IMR-90 (cell line): ENCODE measurements around the gene NUCB1. TPM values are rescaled to one million over a fixed set of nuclear protein-coding genes. Genes with fewer than 3 reads are reported as not detected.

Experiments
- ATAC-seq: fragments of 200-7000 bp; cut with Tn5 transposase; 2 replicates; pipeline ENCODE4 v1.9.1; 2020; ENCODE audit warnings: low read depth, mild to moderate bottlenecking, moderate library complexity
- BruUV-seq: library from RNA; stranded (reverse); fragments of 400-500 nt; replicated peaks from 2 replicates; lab custom pipeline; 2021; lab: Mats Ljungman, UMichigan
- CTCF ChIA-PET: fragments of 300-600 bp; formaldehyde crosslinking; extraction: SDS; loops from one replicate; lab custom pipeline; 2021; ENCODE audit warnings: antibody characterized with exemption; lab: Yijun Ruan, JAX
- POLR2A ChIA-PET: fragments of 300-600 bp; sonication (Branson Sonifier 250); formaldehyde crosslinking; loops from one replicate; lab custom pipeline; 2022; ENCODE audit warnings: antibody characterized with exemption; ENCODE audit not compliant: unreplicated experiment; lab: Charles Lee
- DNase-seq: peaks from one replicate; pipeline ENCODE4 v3.0.0; 2013
- H2AFZ ChIP-seq: replicated peaks from 2 replicates; pipeline ENCODE3; 2013; ENCODE audit warnings: low read length, mild to moderate bottlenecking; ENCODE audit not compliant: poor library complexity
- H2AK5ac ChIP-seq: 2 replicates; pipeline ENCODE4 v1.6.1; 2013; ENCODE audit warnings: low read depth, low read length, inconsistent platforms
- H2AK9ac ChIP-seq: replicated peaks from 2 replicates; pipeline ENCODE3; 2013; ENCODE audit warnings: mild to moderate bottlenecking, low read depth, low read length, moderate library complexity; ENCODE audit not compliant: poor library complexity
- H2BK120ac ChIP-seq: 2 replicates; pipeline ENCODE4 v1.6.1; 2013; ENCODE audit warnings: low read depth, low read length, inconsistent platforms
- H2BK15ac ChIP-seq: 3 replicates; pipeline ENCODE4 v1.6.1; 2013; ENCODE audit warnings: low read depth, low read length, inconsistent platforms
- H2BK20ac ChIP-seq: 2 replicates; pipeline ENCODE4 v1.6.1; 2013; ENCODE audit warnings: low read depth, mild to moderate bottlenecking, inconsistent platforms, low read length, moderate library complexity
- H2BK5ac ChIP-seq: 2 replicates; pipeline ENCODE4 v1.6.1; 2013; ENCODE audit warnings: mild to moderate bottlenecking, low read depth, low read length, inconsistent platforms; ENCODE audit not compliant: poor library complexity, severe bottlenecking
- H3K14ac ChIP-seq: replicated peaks from 2 replicates; pipeline ENCODE4 v1.6.1; 2013; ENCODE audit warnings: low read depth, low read length, inconsistent platforms
- H3K18ac ChIP-seq: 2 replicates; pipeline ENCODE4 v1.6.1; 2013; ENCODE audit warnings: low read depth, low read length, control low read depth
- H3K23ac ChIP-seq: 2 replicates; pipeline ENCODE4 v1.6.1; 2013; ENCODE audit warnings: low read depth, low read length, inconsistent platforms
- H3K27ac ChIP-seq: 2 replicates; pipeline ENCODE4 v1.5.1; 2013; ENCODE audit warnings: mild to moderate bottlenecking, control low read depth, low read length; ENCODE audit not compliant: insufficient read depth
- H3K27me3 ChIP-seq: 2 replicates; pipeline ENCODE4 v1.6.1; 2013; ENCODE audit warnings: low read length; ENCODE audit not compliant: control insufficient read depth, insufficient read depth
- H3K36me3 ChIP-seq: 2 replicates; pipeline ENCODE4 v1.6.1; 2013; ENCODE audit warnings: low read length, mixed read lengths; ENCODE audit not compliant: control insufficient read depth, insufficient read depth
- H3K4ac ChIP-seq: 2 replicates; pipeline ENCODE4 v1.6.1; 2013; ENCODE audit warnings: low read depth, low read length, inconsistent platforms
- H3K4me1 ChIP-seq: 2 replicates; pipeline ENCODE4 v1.6.1; 2013; ENCODE audit warnings: low read length, mixed read lengths; ENCODE audit not compliant: control insufficient read depth, insufficient read depth
- H3K4me2 ChIP-seq: 2 replicates; pipeline ENCODE4 v1.6.1; 2013; ENCODE audit warnings: low read depth, mild to moderate bottlenecking, control low read depth, low read length, moderate library complexity
- H3K4me3 ChIP-seq: 2 replicates; pipeline ENCODE4 v1.5.1; 2013; ENCODE audit warnings: low read depth, mild to moderate bottlenecking, control low read depth, low read length, moderate library complexity; ENCODE audit not compliant: insufficient read depth
- H3K56ac ChIP-seq: 2 replicates; pipeline ENCODE4 v1.6.1; 2013; ENCODE audit warnings: low read length, inconsistent platforms; ENCODE audit not compliant: insufficient read depth; ENCODE audit errors: extremely low read depth
- H3K79me1 ChIP-seq, 2 experiments: 2 replicates each; pipeline ENCODE4 v1.6.1; 2013; ENCODE audit warnings: low read length in 2 of 2, inconsistent platforms in 1 of 2, low read depth in 1 of 2
- H3K9ac ChIP-seq: 2 replicates; pipeline ENCODE4 v1.6.1; 2013; ENCODE audit warnings: low read depth, low read length, control low read depth
- H3K9me1 ChIP-seq: 2 replicates; pipeline ENCODE4 v1.6.1; 2013; ENCODE audit warnings: low read length, inconsistent platforms; ENCODE audit not compliant: insufficient read depth
- H3K9me3 ChIP-seq: 2 replicates; pipeline ENCODE4 v1.6.1; 2013; ENCODE audit warnings: low read length; ENCODE audit not compliant: control insufficient read depth, insufficient read depth
- H4K20me1 ChIP-seq: 2 replicates; pipeline ENCODE4 v1.6.1; 2013; ENCODE audit warnings: low read length, inconsistent platforms; ENCODE audit not compliant: insufficient read depth
- H4K5ac ChIP-seq: 2 replicates; pipeline ENCODE4 v1.6.1; 2013; ENCODE audit warnings: mild to moderate bottlenecking, low read depth, low read length, control low read depth
- H4K8ac ChIP-seq, 2 experiments: 2 replicates each; pipeline ENCODE4 v1.6.1; 2013; ENCODE audit warnings: low read depth in 2 of 2, low read length in 2 of 2, control low read depth in 1 of 2, inconsistent platforms in 1 of 2
- H4K91ac ChIP-seq: 2 replicates; pipeline ENCODE4 v1.6.1; 2013; ENCODE audit warnings: low read depth, low read length, inconsistent platforms; ENCODE audit not compliant: insufficient read depth
- BHLHE40 ChIP-seq: fragments of 150-350 bp; IDR thresholded peaks from 2 replicates; pipeline ENCODE4 v1.6.1; 2016; ENCODE audit warnings: mild to moderate bottlenecking, low read depth, low read length
- CEBPB ChIP-seq: IDR thresholded peaks from 2 replicates; pipeline ENCODE4 v1.6.1; 2012; ENCODE audit warnings: low read depth, low read length, improper control_type of control experiment
- CHD1 ChIP-seq: IDR thresholded peaks from 2 replicates; pipeline ENCODE4 v1.6.1; 2012; ENCODE audit warnings: low read depth, low read length, improper control_type of control experiment
- FOS ChIP-seq: fragments of 150-350 bp; IDR thresholded peaks from 2 replicates; pipeline ENCODE4 v1.6.1; 2016; ENCODE audit warnings: low read depth, low read length
- MAFK ChIP-seq: IDR thresholded peaks from 2 replicates; pipeline ENCODE4 v1.6.1; 2012; ENCODE audit warnings: low read depth, low read length, improper control_type of control experiment
- MAZ ChIP-seq: IDR thresholded peaks from 2 replicates; pipeline ENCODE4 v1.6.1; 2012; ENCODE audit warnings: low read depth, mild to moderate bottlenecking, low read length, improper control_type of control experiment, moderate library complexity, borderline replicate concordance
- MXI1 ChIP-seq: IDR thresholded peaks from 2 replicates; pipeline ENCODE4 v1.6.1; 2012; ENCODE audit warnings: low read depth, mild to moderate bottlenecking, low read length, moderate library complexity, borderline replicate concordance
- NFE2L2 ChIP-seq: fragments of 150-350 bp; IDR thresholded peaks from 2 replicates; pipeline ENCODE4 v1.6.1; 2016; ENCODE audit warnings: low read depth, mild to moderate bottlenecking, low read length
- POLR2A ChIP-seq: IDR thresholded peaks from 2 replicates; pipeline ENCODE4 v1.6.1; 2012; ENCODE audit warnings: mild to moderate bottlenecking, low read depth, low read length
- RAD21 ChIP-seq: IDR thresholded peaks from 2 replicates; pipeline ENCODE4 v1.6.1; 2012; ENCODE audit warnings: low read length, improper control_type of control experiment
- RCOR1 ChIP-seq: IDR thresholded peaks from 2 replicates; pipeline ENCODE4 v1.6.1; 2012; ENCODE audit warnings: mild to moderate bottlenecking, low read length, improper control_type of control experiment; ENCODE audit not compliant: insufficient replicate concordance
- RFX5 ChIP-seq: IDR thresholded peaks from 2 replicates; pipeline ENCODE4 v1.8.0; 2012; ENCODE audit warnings: low read depth, mild to moderate bottlenecking, low read length, moderate library complexity
- SMC3 ChIP-seq: fragments of 150-350 bp; IDR thresholded peaks from 2 replicates; pipeline ENCODE4 v1.6.1; 2016; ENCODE audit warnings: low read depth, mild to moderate bottlenecking, antibody characterized with exemption, low read length, moderate library complexity
- WGBS, 2 experiments: methylation state at CpG; one replicate each; pipeline versions ENCODE4 v1.1.5 to v1.1.7; 2013; ENCODE audit warnings: missing lambda C conversion rate in 2 of 2; ENCODE audit not compliant: insufficient read length in 1 of 2; ENCODE audit errors: extremely low coverage in 2 of 2; 5-methylcytosine and 5-hydroxymethylcytosine counted together
- dilution Hi-C: fragments of 300-500 bp; cut with HindIII; formaldehyde crosslinking; loops from one replicate; pipeline ENCODE4 v1.14.3; 2018; ENCODE audit warnings: low sequenced_read_pairs; ENCODE audit not compliant: unreplicated experiment
- in situ Hi-C: fragments of 300-500 bp; cut with MboI; formaldehyde crosslinking; loops from 3 replicates; pipeline ENCODE4 v1.14.3; 2019; ENCODE audit warnings: low sequenced_read_pairs, inconsistent platforms, mixed read lengths
- intact Hi-C: fragments of 100-400 bp; cut with micrococcal nuclease; formaldehyde crosslinking; loops from 2 replicates; pipeline ENCODE4 v1.10.0; 2022
- polyA plus RNA-seq, 3 experiments: library from polyadenylated mRNA; depleted of rRNA; stranded (reverse); fragments of >200 nt; gene quantifications; 2 replicates each; pipeline ENCODE4 v1.2.3, GENCODE V29; 2012; ENCODE audit warnings: low replicate concordance in 1 of 3
- total RNA-seq: library from RNA; depleted of rRNA; stranded (reverse); fragments of >200 nt; gene quantifications from 2 replicates; pipeline ENCODE4 v1.2.3, GENCODE V29; 2012
- TF ChIP-seq, protein P1 (sequence below): fragments of 150-350 bp; IDR thresholded peaks from 2 replicates; pipeline ENCODE4 v1.6.1; 2016; ENCODE audit warnings: low read depth, mild to moderate bottlenecking, low read length, moderate library complexity, borderline replicate concordance
- TF ChIP-seq, protein P2 (sequence below): fragments of 150-350 bp; IDR thresholded peaks from 2 replicates; pipeline ENCODE4 v1.6.1; 2017; ENCODE audit warnings: mild to moderate bottlenecking, antibody characterized with exemption, low read length, low read depth
- TF ChIP-seq, protein P3 (sequence below): conservative IDR thresholded peaks from 2 replicates; pipeline ENCODE4 v1.5.1; 2012; ENCODE audit warnings: mild to moderate bottlenecking, low read depth, low read length, improper control_type of control experiment

NUCB1 gene
- total and polyA plus RNA-seq, 2 of the 4 experiments (the other 2 are of a cell fraction) = 37.3 to 253 TPM

DNA sequence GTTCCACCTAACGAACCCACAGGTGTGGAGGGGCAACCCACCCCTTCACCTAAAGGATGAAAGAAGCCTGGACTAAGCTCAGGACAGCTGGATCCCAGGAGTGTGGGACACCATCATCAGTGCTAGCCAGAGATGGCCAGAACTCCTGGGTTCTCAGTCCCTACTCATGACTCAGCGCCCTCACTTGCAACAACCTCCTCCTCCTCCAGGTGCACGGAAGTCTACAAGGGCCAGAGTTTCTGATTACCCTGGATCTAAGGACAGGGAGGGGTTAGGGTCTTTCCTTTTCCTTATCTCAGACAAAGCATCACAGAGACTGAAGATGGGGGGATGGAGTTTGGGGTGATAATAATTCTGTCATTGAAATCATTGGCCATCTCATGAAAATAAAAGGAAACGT lies 9.6 kb upstream of the NUCB1 start:
- no peak overlapping the region for H2BK120ac ChIP-seq
- no TSS peak for BruUV-seq
- dilution Hi-C loops (no loop called here), intact Hi-C loops (no loop called here), in situ Hi-C loops (loop anchor here (5.0 kb wide), 1 partner anchor 72 kb away; no protein-coding TSS in a partner anchor)
- H3K14ac ChIP-seq = no peak overlapping the region
- no peak overlapping the region for H2BK15ac ChIP-seq
- H3K79me1 ChIP-seq = no peaks in the 10 kb centered on the region
- H3K36me3 ChIP-seq = no peaks in the 10 kb centered on the region
- H2AFZ ChIP-seq = no peak overlapping the region
- CTCF ChIA-PET = no interaction called here
- H4K5ac ChIP-seq = no peak overlapping the region
- DNase-seq (no peak), ATAC-seq (no peak)
- H2AK9ac ChIP-seq = no peak overlapping the region
- TF ChIP-seq RFX5 (no peak), FOS (no peak), CHD1 (no peak), CEBPB (no peak), MAFK (no peak), RAD21 (no peak), POLR2A (no peak), MXI1 (no peak), RCOR1 (no peak), NFE2L2 (no peak), MAZ (no peak), BHLHE40 (no peak), SMC3 (no peak)
- TF ChIP-seq, protein P1, sequence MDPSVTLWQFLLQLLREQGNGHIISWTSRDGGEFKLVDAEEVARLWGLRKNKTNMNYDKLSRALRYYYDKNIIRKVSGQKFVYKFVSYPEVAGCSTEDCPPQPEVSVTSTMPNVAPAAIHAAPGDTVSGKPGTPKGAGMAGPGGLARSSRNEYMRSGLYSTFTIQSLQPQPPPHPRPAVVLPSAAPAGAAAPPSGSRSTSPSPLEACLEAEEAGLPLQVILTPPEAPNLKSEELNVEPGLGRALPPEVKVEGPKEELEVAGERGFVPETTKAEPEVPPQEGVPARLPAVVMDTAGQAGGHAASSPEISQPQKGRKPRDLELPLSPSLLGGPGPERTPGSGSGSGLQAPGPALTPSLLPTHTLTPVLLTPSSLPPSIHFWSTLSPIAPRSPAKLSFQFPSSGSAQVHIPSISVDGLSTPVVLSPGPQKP = no peak
- TF ChIP-seq, protein P2, sequence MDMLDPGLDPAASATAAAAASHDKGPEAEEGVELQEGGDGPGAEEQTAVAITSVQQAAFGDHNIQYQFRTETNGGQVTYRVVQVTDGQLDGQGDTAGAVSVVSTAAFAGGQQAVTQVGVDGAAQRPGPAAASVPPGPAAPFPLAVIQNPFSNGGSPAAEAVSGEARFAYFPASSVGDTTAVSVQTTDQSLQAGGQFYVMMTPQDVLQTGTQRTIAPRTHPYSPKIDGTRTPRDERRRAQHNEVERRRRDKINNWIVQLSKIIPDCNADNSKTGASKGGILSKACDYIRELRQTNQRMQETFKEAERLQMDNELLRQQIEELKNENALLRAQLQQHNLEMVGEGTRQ = no peak
- TF ChIP-seq, protein P3, sequence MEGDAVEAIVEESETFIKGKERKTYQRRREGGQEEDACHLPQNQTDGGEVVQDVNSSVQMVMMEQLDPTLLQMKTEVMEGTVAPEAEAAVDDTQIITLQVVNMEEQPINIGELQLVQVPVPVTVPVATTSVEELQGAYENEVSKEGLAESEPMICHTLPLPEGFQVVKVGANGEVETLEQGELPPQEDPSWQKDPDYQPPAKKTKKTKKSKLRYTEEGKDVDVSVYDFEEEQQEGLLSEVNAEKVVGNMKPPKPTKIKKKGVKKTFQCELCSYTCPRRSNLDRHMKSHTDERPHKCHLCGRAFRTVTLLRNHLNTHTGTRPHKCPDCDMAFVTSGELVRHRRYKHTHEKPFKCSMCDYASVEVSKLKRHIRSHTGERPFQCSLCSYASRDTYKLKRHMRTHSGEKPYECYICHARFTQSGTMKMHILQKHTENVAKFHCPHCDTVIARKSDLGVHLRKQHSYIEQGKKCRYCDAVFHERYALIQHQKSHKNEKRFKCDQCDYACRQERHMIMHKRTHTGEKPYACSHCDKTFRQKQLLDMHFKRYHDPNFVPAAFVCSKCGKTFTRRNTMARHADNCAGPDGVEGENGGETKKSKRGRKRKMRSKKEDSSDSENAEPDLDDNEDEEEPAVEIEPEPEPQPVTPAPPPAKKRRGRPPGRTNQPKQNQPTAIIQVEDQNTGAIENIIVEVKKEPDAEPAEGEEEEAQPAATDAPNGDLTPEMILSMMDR = no peak
- H4K20me1 ChIP-seq = no peaks in the 10 kb centered on the region
- H3K4me2 ChIP-seq = no peak overlapping the region
- 0 out of 2 replicates have a peak, but pooled peaks cover 2% of the 10 kb centered on the region for H3K27me3 ChIP-seq
- no CpG with 5 or more reads among the region's 4 CpGs for WGBS, 2 experiments
- no peaks in the 10 kb centered on the region for H3K9me3 ChIP-seq
- H2BK5ac ChIP-seq = no peak overlapping the region
- H3K27ac ChIP-seq = no peak overlapping the region
- POLR2A ChIA-PET = no interaction called here
- no peak overlapping the region for H2AK5ac ChIP-seq
- H3K9ac ChIP-seq = no peak overlapping the region
- no peak overlapping the region for H3K23ac ChIP-seq
- no peak overlapping the region for H3K4ac ChIP-seq
- H3K18ac ChIP-seq = no peak overlapping the region
- no peak overlapping the region for H2BK20ac ChIP-seq
- no peak overlapping the region for H4K91ac ChIP-seq
- no peak overlapping the region for H3K56ac ChIP-seq
- H3K4me3 ChIP-seq = no peak overlapping the region
- no peaks in the 10 kb centered on the region for H3K4me1 ChIP-seq
- H4K8ac ChIP-seq = no peak overlapping the region
- 0 out of 2 replicates have a peak, but pooled peaks cover 3% of the 10 kb centered on the region for H3K9me1 ChIP-seq
